Bronchial epithelial cell (primary cell): ENCODE measurements around the gene AUNIP. TPM values are rescaled to one million over a fixed set of nuclear protein-coding genes. Genes with fewer than 3 reads are reported as not detected.

ENCODE experiments used
- DNase-seq: peaks from one replicate; pipeline ENCODE4 v3.0.0-alpha.2; 2010; ENCODE audit warnings: low read depth
- FAIRE-seq: peaks from 2 replicates; lab custom pipeline; 2011; peaks lifted over from hg19 to GRCh38; lab: Jason Lieb, UNC
- H3K27me3 ChIP-seq: 2 replicates; pipeline ENCODE4 v1.5.1; 2011; ENCODE audit warnings: low read length; ENCODE audit not compliant: control insufficient read depth, insufficient read depth
- H3K36me3 ChIP-seq: 2 replicates; pipeline ENCODE4 v1.5.1; 2011; ENCODE audit warnings: low read length; ENCODE audit not compliant: control insufficient read depth, insufficient read depth
- H3K4me3 ChIP-seq: 2 replicates; pipeline ENCODE4 v1.5.1; 2011; ENCODE audit warnings: mild to moderate bottlenecking, low read depth, low read length, control low read depth
- total RNA-seq: library from RNA; depleted of rRNA; stranded (reverse); fragments of >200 nt; gene quantifications from 2 replicates; pipeline ENCODE4 v1.2.1, GENCODE V29; 2014
- TF ChIP-seq, protein P1 (sequence below): IDR thresholded peaks from 2 replicates; pipeline ENCODE4 v1.5.1; 2011; ENCODE audit warnings: mild to moderate bottlenecking, moderate library complexity, low read length, control low read depth, inconsistent platforms; ENCODE audit not compliant: insufficient read depth, severe bottlenecking

AUNIP gene
- total RNA-seq, 1 donor from 2014 or later, result 2.4 TPM

DNA sequence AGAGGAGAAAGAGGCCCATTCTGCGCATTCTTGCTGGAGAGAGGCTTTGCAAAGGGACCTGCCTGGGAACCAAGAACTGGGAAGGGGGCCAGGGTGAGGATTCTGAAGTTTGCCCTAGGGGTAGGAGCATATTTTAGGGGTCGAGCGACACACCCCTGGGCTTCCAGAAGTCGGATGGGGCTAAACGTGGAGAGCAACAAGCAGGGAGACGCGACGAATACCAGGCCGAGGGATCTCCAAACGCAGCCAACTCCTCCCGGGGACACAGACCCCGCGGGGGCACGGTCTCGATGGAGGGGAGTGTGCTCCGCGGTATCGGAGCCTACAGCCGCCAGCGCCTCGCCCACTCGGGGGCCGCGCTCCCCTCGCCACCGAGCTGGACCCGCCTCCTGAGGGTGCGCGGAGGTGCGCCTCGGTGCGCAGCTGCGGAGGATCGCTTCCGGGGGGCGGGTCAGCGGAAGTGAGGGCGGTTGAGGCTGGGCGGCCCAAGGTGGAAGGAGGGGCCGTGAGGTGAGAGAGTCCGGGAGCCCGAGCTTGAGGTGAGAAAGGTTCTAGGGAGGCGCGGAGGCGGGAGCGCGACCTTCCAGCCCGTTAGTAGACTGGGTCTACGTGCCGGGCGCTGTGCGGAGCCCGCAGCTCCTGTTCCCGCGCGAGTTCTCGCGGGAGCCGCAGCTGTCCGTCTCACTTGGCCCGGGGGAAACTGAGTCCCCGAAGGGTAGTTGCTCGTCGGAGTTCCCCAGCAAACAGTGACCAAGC, 39.6 kb downstream of the AUNIP start, which contains the start of gene MTFR1L:
TSS of gene MTFR1L (plus strand) at position 464 of the 756 bp plus-strand sequence. CDS start 3,151 bp downstream, outside the sequence.
- Histone ChIP-seq H3K27me3 (no peaks in the 10 kb centered on the region), H3K36me3 (peaks cover 7% of the 10 kb centered on the region), H3K4me3 (peak within 1 kb of the TSS; percentile 84)
- no peak for FAIRE-seq
- DNase-seq, result peak; percentile 76
- TF ChIP-seq, protein P1, sequence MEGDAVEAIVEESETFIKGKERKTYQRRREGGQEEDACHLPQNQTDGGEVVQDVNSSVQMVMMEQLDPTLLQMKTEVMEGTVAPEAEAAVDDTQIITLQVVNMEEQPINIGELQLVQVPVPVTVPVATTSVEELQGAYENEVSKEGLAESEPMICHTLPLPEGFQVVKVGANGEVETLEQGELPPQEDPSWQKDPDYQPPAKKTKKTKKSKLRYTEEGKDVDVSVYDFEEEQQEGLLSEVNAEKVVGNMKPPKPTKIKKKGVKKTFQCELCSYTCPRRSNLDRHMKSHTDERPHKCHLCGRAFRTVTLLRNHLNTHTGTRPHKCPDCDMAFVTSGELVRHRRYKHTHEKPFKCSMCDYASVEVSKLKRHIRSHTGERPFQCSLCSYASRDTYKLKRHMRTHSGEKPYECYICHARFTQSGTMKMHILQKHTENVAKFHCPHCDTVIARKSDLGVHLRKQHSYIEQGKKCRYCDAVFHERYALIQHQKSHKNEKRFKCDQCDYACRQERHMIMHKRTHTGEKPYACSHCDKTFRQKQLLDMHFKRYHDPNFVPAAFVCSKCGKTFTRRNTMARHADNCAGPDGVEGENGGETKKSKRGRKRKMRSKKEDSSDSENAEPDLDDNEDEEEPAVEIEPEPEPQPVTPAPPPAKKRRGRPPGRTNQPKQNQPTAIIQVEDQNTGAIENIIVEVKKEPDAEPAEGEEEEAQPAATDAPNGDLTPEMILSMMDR, result no peak

DNA sequence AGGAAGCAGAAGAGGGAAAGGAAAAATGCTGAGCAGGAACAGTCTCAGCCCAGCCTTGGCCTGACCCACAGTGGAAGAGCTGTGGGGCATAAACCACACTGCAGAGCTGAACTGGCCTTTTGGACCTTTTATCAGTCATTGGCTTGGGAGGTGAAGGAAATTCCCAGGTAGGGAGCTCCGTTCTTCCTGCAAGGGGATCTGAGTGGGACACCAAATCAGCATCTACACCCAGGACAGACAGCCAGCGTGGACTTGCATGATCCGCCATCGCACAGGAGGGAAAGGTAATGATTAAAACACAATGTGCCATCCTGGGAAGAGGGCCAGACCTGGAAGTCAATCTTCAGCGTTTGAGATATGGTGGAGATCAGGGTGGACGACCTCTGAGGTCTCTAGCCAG, 40.7 kb downstream of the AUNIP start:
- TF ChIP-seq, protein P1, result no peak
- H3K4me3 ChIP-seq, result no peak overlapping the region
- DNase-seq, result no peak
- FAIRE-seq, result no peak
- H3K27me3 ChIP-seq, result no peaks in the 10 kb centered on the region
- peaks cover 10% of the 10 kb centered on the region for H3K36me3 ChIP-seq

DNA sequence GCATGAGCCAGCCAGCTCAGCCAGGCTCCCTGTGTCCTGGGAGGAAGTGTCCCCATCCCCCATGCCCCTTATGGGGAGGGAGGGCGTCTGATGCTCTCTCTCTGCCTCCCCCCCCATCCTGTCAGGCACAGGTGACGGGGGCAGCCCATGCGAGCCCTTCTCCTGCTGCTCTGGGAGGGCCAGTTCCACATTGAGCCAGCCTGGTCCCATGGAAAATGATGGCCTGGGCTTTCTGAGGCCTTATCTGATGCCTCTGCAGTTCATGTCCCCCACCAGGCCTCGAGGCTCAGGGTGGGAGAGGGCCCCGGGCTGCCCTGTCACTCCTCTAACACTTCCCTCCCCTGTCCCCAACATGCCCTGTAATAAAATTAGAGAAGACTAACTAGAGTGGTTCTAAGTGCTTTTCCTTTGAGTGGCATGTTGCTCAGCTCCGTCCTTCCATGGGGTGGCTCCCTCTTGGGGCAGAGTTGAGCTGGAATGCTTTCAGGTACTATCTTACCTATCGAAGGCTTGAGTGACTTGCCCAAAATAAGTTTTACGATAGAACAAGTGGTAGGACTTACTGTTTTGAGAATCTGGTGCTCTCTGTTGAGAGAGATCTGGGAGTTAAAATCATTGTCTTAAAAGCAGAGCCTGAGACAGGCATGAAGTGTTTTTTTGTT, 41.3 kb downstream of the AUNIP start:
- FAIRE-seq, result peak; percentile 58

DNA sequence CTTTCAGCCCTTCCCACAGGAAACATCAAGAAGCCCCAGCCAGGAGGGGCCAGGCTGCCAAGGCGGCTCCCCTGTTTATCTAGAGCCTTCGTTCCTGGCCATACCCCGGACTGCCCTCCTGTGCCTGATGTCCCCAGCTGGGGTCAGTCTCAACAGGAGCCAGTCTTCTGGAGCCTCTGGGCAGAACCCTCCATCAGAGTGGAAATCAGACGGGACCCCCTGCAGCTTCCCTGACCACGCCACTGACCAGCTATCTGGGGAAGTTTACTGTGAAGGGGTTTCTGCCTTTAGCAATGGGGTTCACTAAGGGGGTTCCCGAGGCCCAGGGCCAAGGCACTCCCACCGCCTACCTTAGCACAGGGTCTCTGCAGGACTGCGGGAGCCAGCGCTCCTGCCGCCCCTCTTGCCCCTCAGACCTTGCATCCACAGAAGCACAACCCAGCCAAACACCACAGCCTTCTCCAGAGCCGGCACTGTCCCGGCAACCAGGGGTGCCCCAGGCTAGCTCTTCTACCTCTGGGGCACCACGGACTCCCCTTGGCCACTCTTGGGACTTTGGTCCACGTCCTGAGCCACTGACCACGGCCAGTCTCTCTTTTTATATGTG, 43.0 kb downstream of the AUNIP start:
- Histone ChIP-seq H3K4me3 (no peak overlapping the region), H3K36me3 (peaks cover 14% of the 10 kb centered on the region), H3K27me3 (no peaks in the 10 kb centered on the region)
- TF ChIP-seq, protein P1, result no peak
- DNase-seq, result no peak
- FAIRE-seq, result no peak

More for the DNA sequence above, 41.3 kb downstream of the AUNIP start:
- Histone ChIP-seq H3K27me3 (no peaks in the 10 kb centered on the region), H3K4me3 (no peak overlapping the region), H3K36me3 (peaks cover 9% of the 10 kb centered on the region)
- peak; percentile 46 for DNase-seq
- TF ChIP-seq, protein P1, result peak; percentile 52

DNA sequence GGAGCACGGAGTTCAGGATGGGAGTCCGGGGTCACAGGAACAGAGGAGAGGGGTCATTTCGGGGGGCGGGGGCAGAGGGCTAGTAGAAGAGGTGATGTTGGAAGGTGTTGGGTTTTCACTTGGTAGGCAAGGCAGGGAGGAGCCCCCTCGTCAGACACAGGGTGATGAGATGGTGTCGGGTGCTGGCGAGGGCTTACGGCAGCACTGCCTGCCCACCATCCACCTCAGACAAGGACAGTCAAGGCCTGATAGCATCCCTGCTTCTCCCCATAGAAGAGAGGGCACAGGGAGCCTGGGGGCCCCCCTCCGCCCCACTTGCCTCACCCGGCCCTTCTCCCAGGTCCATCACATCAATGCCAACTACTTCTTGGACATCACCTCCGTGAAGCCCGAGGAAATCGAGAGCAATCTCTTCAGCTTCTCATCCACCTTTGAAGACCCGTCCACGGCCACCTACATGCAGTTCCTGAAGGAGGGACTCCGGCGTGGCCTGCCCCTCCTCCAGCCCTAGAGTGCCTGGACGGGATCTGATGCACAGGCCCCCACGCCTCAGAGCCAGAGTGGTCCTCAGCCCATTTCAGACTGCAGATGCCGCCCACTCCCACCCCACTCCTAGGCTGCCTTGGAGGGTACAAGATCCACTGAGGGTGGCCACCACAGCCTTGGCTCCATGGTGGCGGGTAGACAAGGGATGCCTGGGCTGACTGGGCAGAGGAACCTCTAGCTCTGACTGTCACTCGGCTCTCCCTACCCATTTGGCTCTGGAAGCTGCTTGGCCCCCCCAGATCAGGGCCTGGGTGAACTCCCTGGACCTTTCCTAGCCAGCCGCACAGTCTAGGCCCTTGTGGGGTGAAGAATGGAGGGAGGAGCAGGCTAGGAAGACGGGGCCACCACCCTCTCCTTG, 43.8 kb downstream of the AUNIP start:
- DNase-seq, result no peak
- no peak for FAIRE-seq
- Histone ChIP-seq H3K36me3 (peaks cover 14% of the 10 kb centered on the region), H3K27me3 (no peaks in the 10 kb centered on the region), H3K4me3 (no peak overlapping the region)
- TF ChIP-seq, protein P1, result no peak
